ENCODE measurements around the gene CRIM1.

GRCh38 chr2:36480636-36481035, 125.1 kb downstream of the CRIM1 start:
- TF ChIP-seq CTCF (conservative IDR thresholded peaks at IDR 0.05) (no peak), ZFX (IDR thresholded peaks at IDR 0.05) (no peak)

Data from C4-2B (cell line).